HEK293 (cell line): ENCODE results near the gene CDK5R1.

Source experiments
- ELK4 ChIP-seq: IDR thresholded peaks from 2 replicates; pipeline ENCODE4 v1.6.1; 2011; ENCODE audit warnings: mild to moderate bottlenecking, low read depth, low read length, borderline replicate concordance
- TRIM28 ChIP-seq: IDR thresholded peaks from 2 replicates; pipeline ENCODE4 v1.6.1; 2011; ENCODE audit warnings: low read length, control low read depth, borderline replicate concordance
- ZBTB10 ChIP-seq: fragments of 450-650 bp; formaldehyde crosslinking; IDR thresholded peaks from 2 replicates; pipeline ENCODE4 v1.5.1; 2016; ENCODE audit warnings: missing biosample characterization, missing genetic modification characterization

- no peak for TF ChIP-seq TRIM28
- TF ChIP-seq ELK4 = no peak
- no peak for TF ChIP-seq ZBTB10 (tag by site-specific recombination)
Measured at GRCh38 chr17:32461853-32462617, 24.8 kb upstream of the CDK5R1 start.
